A549 (cell line): ENCODE data around the gene POT1. TPM values are rescaled to one million over a fixed set of nuclear protein-coding genes. Genes with fewer than 3 reads are reported as not detected.

Experiments
- ATAC-seq, 2 experiments: fragments of 200-7000 bp in 1 of 2; fragments of >200 bp in 1 of 2; cut with Nextera tagmentation in 1 of 2; cut with Tn5 transposase in 1 of 2; 3 replicates each; pipeline versions ENCODE4 v1.8.0 to v1.9.1; 2018 to 2020; ENCODE audit warnings: mild to moderate bottlenecking in 1 of 2, moderate library complexity in 1 of 2
- CTCF ChIA-PET: fragments of 300-600 bp; sonication (Branson Sonifier 250); formaldehyde crosslinking; extraction: SDS; loops from one replicate; lab custom pipeline; 2021; ENCODE audit warnings: antibody characterized with exemption, inconsistent platforms; lab: Yijun Ruan, JAX
- POLR2A ChIA-PET: fragments of 350-600 bp; formaldehyde crosslinking; extraction: SDS; loops from one replicate; lab custom pipeline; 2021; ENCODE audit warnings: antibody characterized with exemption, inconsistent platforms; lab: Yijun Ruan, JAX
- DNase-seq, 2 experiments: peaks; one replicate each; pipeline versions ENCODE4 v3.0.0 to v3.0.0-alpha.2; 2011 to 2016; ENCODE audit warnings: low read depth in 1 of 2, low spot score in 1 of 2
- FAIRE-seq: peaks from 2 replicates; lab custom pipeline; 2011; peaks lifted over from hg19 to GRCh38; lab: Jason Lieb, UNC
- H3K27ac ChIP-seq, 2 experiments: fragments of >200 bp; sonication (Bioruptor Twin); formaldehyde crosslinking; 3 replicates each; pipeline ENCODE4 v1.5.1; 2016 to 2017
- H3K4me1 ChIP-seq: fragments of >200 bp; sonication (Bioruptor Twin); formaldehyde crosslinking; 3 replicates; pipeline ENCODE4 v1.6.1; 2016
- H3K4me2 ChIP-seq: fragments of >200 bp; sonication (Bioruptor Twin); formaldehyde crosslinking; 3 replicates; pipeline ENCODE4 v1.6.1; 2016
- H3K4me3 ChIP-seq: fragments of >200 bp; sonication (Bioruptor Twin); formaldehyde crosslinking; 3 replicates; pipeline ENCODE4 v1.5.1; 2016
- H3K9me3 ChIP-seq: fragments of >200 bp; sonication (Bioruptor Twin); formaldehyde crosslinking; 3 replicates; pipeline ENCODE4 v1.6.1; 2016
- BHLHE40 ChIP-seq: IDR thresholded peaks from 2 replicates; pipeline ENCODE4 v1.6.1; 2012; ENCODE audit warnings: low read depth, low read length, inconsistent platforms
- CTCF ChIP-seq: fragments of >200 bp; sonication (Bioruptor Twin); formaldehyde crosslinking; IDR thresholded peaks from 3 replicates; pipeline ENCODE4 v1.5.1; 2016
- EHF ChIP-seq: fragments of 250-450 bp; sonication (Bioruptor Pico); IDR thresholded peaks from 2 replicates; pipeline ENCODE4 v1.5.0; 2020; ENCODE audit warnings: mild to moderate bottlenecking
- EHMT2 ChIP-seq: fragments of 200-600 bp; sonication (generic); IDR thresholded peaks from 2 replicates; pipeline ENCODE4 v1.6.1; 2016; ENCODE audit warnings: antibody characterized with exemption, low read depth, mild to moderate bottlenecking, moderate library complexity
- ELK1 ChIP-seq: fragments of 150-350 bp; IDR thresholded peaks from 2 replicates; pipeline ENCODE4 v1.6.1; 2014; ENCODE audit warnings: low read depth, mild to moderate bottlenecking, low read length
- EP300 ChIP-seq, 2 experiments: fragments of >200 bp; sonication (Bioruptor Twin); formaldehyde crosslinking; IDR thresholded peaks; 2 replicates in 1 of 2; 3 replicates in 1 of 2; pipeline ENCODE4 v1.6.1; 2016 to 2017
- HEYL ChIP-seq: fragments of 250-450 bp; sonication (Bioruptor Pico); IDR thresholded peaks from 2 replicates; pipeline ENCODE4 v1.8.0; 2021; ENCODE audit warnings: mild to moderate bottlenecking, moderate library complexity
- MAX ChIP-seq: IDR thresholded peaks from 2 replicates; pipeline ENCODE4 v1.6.1; 2012
- NPAS2 ChIP-seq: fragments of 250-450 bp; sonication (Bioruptor Pico); IDR thresholded peaks from 2 replicates; pipeline ENCODE4 v1.8.0; 2022; ENCODE audit warnings: mild to moderate bottlenecking, moderate library complexity, borderline replicate concordance
- PHF8 ChIP-seq: fragments of 200-600 bp; sonication (generic); IDR thresholded peaks from 2 replicates; pipeline ENCODE4 v1.6.1; 2016; ENCODE audit warnings: low read depth, mild to moderate bottlenecking, antibody characterized with exemption, moderate library complexity, borderline replicate concordance
- REST ChIP-seq: fragments of 200-600 bp; sonication (generic); IDR thresholded peaks from 2 replicates; pipeline ENCODE4 v1.6.1; 2016; ENCODE audit warnings: antibody characterized with exemption, mild to moderate bottlenecking, moderate library complexity
- RNF2 ChIP-seq: fragments of 200-600 bp; sonication (generic); IDR thresholded peaks from 2 replicates; pipeline ENCODE4 v1.6.1; 2016; ENCODE audit warnings: low read depth, mild to moderate bottlenecking, antibody characterized with exemption, moderate library complexity, borderline replicate concordance
- SREBF2 ChIP-seq: fragments of 450-650 bp; IDR thresholded peaks from 2 replicates; pipeline ENCODE4 v1.6.1; 2014; ENCODE audit warnings: mild to moderate bottlenecking, moderate library complexity
- TFCP2L1 ChIP-seq: fragments of 250-450 bp; sonication (Bioruptor Pico); IDR thresholded peaks from 2 replicates; pipeline ENCODE4 v1.5.0; 2021; ENCODE audit warnings: mild to moderate bottlenecking
- TP53 ChIP-seq: fragments of 250-450 bp; sonication (Bioruptor Pico); IDR thresholded peaks from 2 replicates; pipeline ENCODE4 v1.5.0; 2021; ENCODE audit warnings: mild to moderate bottlenecking, moderate library complexity
- USF2 ChIP-seq: fragments of 450-650 bp; IDR thresholded peaks from 2 replicates; pipeline ENCODE4 v1.6.1; 2014; ENCODE audit warnings: antibody characterized with exemption
- ZFP36 ChIP-seq: fragments of 450-650 bp; IDR thresholded peaks from 2 replicates; pipeline ENCODE4 v1.6.1; 2014; ENCODE audit warnings: borderline replicate concordance; ENCODE audit not compliant: partially characterized antibody
- ZSCAN20 ChIP-seq: fragments of 250-450 bp; sonication (Bioruptor Pico); IDR thresholded peaks from 2 replicates; pipeline ENCODE4 v1.8.0; 2022; ENCODE audit warnings: mild to moderate bottlenecking, moderate library complexity
- WGBS: methylation state at CpG from one replicate; pipeline ENCODE4 v1.1.6; 2017; ENCODE audit errors: missing lambda C conversion rate; 5-methylcytosine and 5-hydroxymethylcytosine counted together
- polyA plus RNA-seq, 4 experiments: library from polyadenylated mRNA; depleted of rRNA in 3 of 4; stranded (reverse); fragments of >200 nt; fragmentation: RNase III in 1 of 4; extraction: RNeasy Plus Mini Kit Qiagen cat#74134 plus additional on column Dnase treatment in 1 of 4; gene quantifications; 2 replicates in 3 of 4; 3 replicates in 1 of 4; pipeline ENCODE4 v1.2.3, GENCODE V29; 2011 to 2017

Gene POT1
- polyA plus RNA-seq, 2 of the 4 experiments (the other 2 are of a cell fraction) = 21.6 to 56.2 TPM

GRCh38 chr7:124773938-124774337, 155.7 kb downstream of the POT1 start:
- 38% methylated on average over 4 of the region's 4 CpGs for WGBS
- TF ChIP-seq RNF2 = no peak
- TF ChIP-seq NPAS2 = no peak
- TF ChIP-seq ZFP36 = no peak
- TF ChIP-seq EP300 (IDR thresholded peaks at IDR 0.05) = no peak
- TF ChIP-seq TP53 = no peak
- no peak for TF ChIP-seq MAX
- TF ChIP-seq CTCF = no peak
- no peak for TF ChIP-seq REST
- no peak for TF ChIP-seq TFCP2L1 (CRISPR knock-in tag)
- TF ChIP-seq EHF (CRISPR knock-in tag) = no peak
- TF ChIP-seq ZSCAN20 = no peak
- no peak for TF ChIP-seq HEYL (CRISPR knock-in tag)
- TF ChIP-seq PHF8 = no peak
- no peak for TF ChIP-seq USF2
- no peak for TF ChIP-seq SREBF2
- H3K4me2 ChIP-seq = no peak overlapping the region
- H3K9me3 ChIP-seq = no peaks in the 10 kb centered on the region
- H3K4me1 ChIP-seq = no peaks in the 10 kb centered on the region
- ChIA-PET CTCF (interaction anchor here (0.5 kb wide), 1 partner anchor 120 kb away, joined by 3 read pairs; no protein-coding TSS in a partner anchor), POLR2A (no interaction called here)
- H3K4me3 ChIP-seq = no peak overlapping the region
- ATAC-seq = no peak
- no peak overlapping the region for H3K27ac ChIP-seq
- no peak for FAIRE-seq
- DNase-seq = no peak

- Histone ChIP-seq H3K4me2 (no peak overlapping the region), H3K9me3 (no peaks in the 10 kb centered on the region), H3K4me1 (no peaks in the 10 kb centered on the region), H3K27ac (no peak overlapping the region), H3K4me3 (no peak overlapping the region)
- ATAC-seq (no peak), DNase-seq (no peak), FAIRE-seq (no peak)
- POLR2A ChIA-PET = no interaction called here
- CTCF ChIA-PET = interaction anchor here (0.5 kb wide), 1 partner anchor 119 kb away, joined by 3 read pairs; no protein-coding TSS in a partner anchor
- no peak for TF ChIP-seq EHF (CRISPR knock-in tag)
- TF ChIP-seq HEYL (CRISPR knock-in tag) = no peak
- TF ChIP-seq EHMT2 = no peak
- no peak for TF ChIP-seq ELK1
- no peak for TF ChIP-seq RNF2
- TF ChIP-seq BHLHE40 = no peak
- TF ChIP-seq REST = no peak
- WGBS = 71% methylated on average over 3 of the region's 3 CpGs
Observed at GRCh38 chr7:124773339-124773738, 156.3 kb downstream of the POT1 start.
